ENCODE data around the gene HSDL2.

GRCh38 chr9:112472996-112473395 lies 93.1 kb downstream of the HSDL2 start:
- TF ChIP-seq CTCF (IDR thresholded peaks at IDR 0.05): no peak
- no peak for TF ChIP-seq POLR2A (IDR thresholded peaks at IDR 0.05)
- no peak for TF ChIP-seq EP300 (IDR thresholded peaks at IDR 0.05)

Measured in gastroesophageal sphincter (tissue), 3 donors.